Measurements from ENCODE around the gene UBAC2.

The UBAC2 gene

GRCh38 chr13:99200432-99201167 is at the start of gene UBAC2:
TSS of gene UBAC2 (plus strand) at chr13:99200854. CDS start at chr13:99200909, 55 bp downstream.
- DNase-seq (ENCODE audit: low read depth): peak; percentile 96

- DNase-seq (ENCODE audit: low read depth): no peak
These were observed 49.1 kb upstream of the UBAC2 start for GRCh38 chr13:99151516-99151915.

- DNase-seq (ENCODE audit: low read depth): no peak
These were observed 47.4 kb upstream of the UBAC2 start for GRCh38 chr13:99153219-99153618.

- DNase-seq (ENCODE audit: low read depth): no peak
These were observed 46.6 kb upstream of the UBAC2 start for GRCh38 chr13:99154064-99154463.

GRCh38 chr13:99155821-99156220 is 44.8 kb upstream of the UBAC2 start:
- DNase-seq (ENCODE audit: low read depth): no peak

- no peak for DNase-seq (ENCODE audit: low read depth)
These were observed 43.6 kb upstream of the UBAC2 start for GRCh38 chr13:99157046-99157445.

- DNase-seq (ENCODE audit: low read depth): no peak
These were observed 41.8 kb upstream of the UBAC2 start for GRCh38 chr13:99158846-99159245.

GRCh38 chr13:99159331-99160061 is 41.2 kb upstream of the UBAC2 start:
- DNase-seq (ENCODE audit: low read depth): no peak

- DNase-seq (ENCODE audit: low read depth): no peak
These were observed 40.2 kb upstream of the UBAC2 start for GRCh38 chr13:99160415-99160814.

- no peak for DNase-seq (ENCODE audit: low read depth)
These were observed 39.1 kb upstream of the UBAC2 start for GRCh38 chr13:99161512-99161911.

GRCh38 chr13:99162567-99163361 is 37.9 kb upstream of the UBAC2 start:
- DNase-seq (ENCODE audit: low read depth): no peak

- no peak for DNase-seq (ENCODE audit: low read depth)
These were observed 36.4 kb upstream of the UBAC2 start for GRCh38 chr13:99164226-99164625.

- no peak for DNase-seq (ENCODE audit: low read depth)
These were observed 34.7 kb upstream of the UBAC2 start for GRCh38 chr13:99165753-99166587.

- no peak for DNase-seq (ENCODE audit: low read depth)
These were observed 27.7 kb upstream of the UBAC2 start for GRCh38 chr13:99172951-99173350.

- no peak for DNase-seq (ENCODE audit: low read depth)
These were observed 27.0 kb upstream of the UBAC2 start for GRCh38 chr13:99173606-99174005.

GRCh38 chr13:99174533-99175100 is 26.0 kb upstream of the UBAC2 start:
- DNase-seq (ENCODE audit: low read depth): no peak

GRCh38 chr13:99176309-99177276 is 24.1 kb upstream of the UBAC2 start:
- peak; percentile 41 for DNase-seq (ENCODE audit: low read depth)

GRCh38 chr13:99178636-99179035 is 22.0 kb upstream of the UBAC2 start:
- DNase-seq (ENCODE audit: low read depth): no peak

GRCh38 chr13:99179460-99179859 is 21.2 kb upstream of the UBAC2 start:
- DNase-seq (ENCODE audit: low read depth): no peak

GRCh38 chr13:99182439-99182838 is 18.2 kb upstream of the UBAC2 start:
- DNase-seq (ENCODE audit: low read depth): no peak
